Measurements from ENCODE around the gene MEIKIN. TPM values are rescaled to one million over a fixed set of nuclear protein-coding genes. Genes with fewer than 3 reads are reported as not detected.
"Not testable (repeated sequence)": the region's sequence is repeated elsewhere in the genome, so short reads cannot be mapped to it uniquely, and the experiment has no call there.

MEIKIN gene
- total and polyA plus RNA-seq, 4 donors, result 0.17 to 1.9 (median 0.73) TPM

- no peak for DNase-seq (ENCODE audit: low read depth in 4 of 6, low spot score in 6 of 6)
- Histone ChIP-seq H3K4me3 (ENCODE audit: low read depth, low read length) (no peak overlapping the region), H3K4me1 (ENCODE audit: control insufficient read depth, insufficient read depth, low read length) (no peaks in the 10 kb centered on the region), H3K36me3 (ENCODE audit: control insufficient read depth, insufficient read depth, low read length) (no peaks in the 10 kb centered on the region), H3K27me3 (ENCODE audit: control insufficient read depth, insufficient read depth, low read length) (no peaks in the 10 kb centered on the region), H3K9me3 (ENCODE audit: control insufficient read depth, insufficient read depth, low read length) (peaks cover 2% of the 10 kb centered on the region), H3K27ac (ENCODE audit: low read depth, low read length) (no peak overlapping the region)
- WGBS (ENCODE audit: insufficient coverage), result no CpG with 5 or more reads among the region's 3 CpGs
Measured at GRCh38 chr5:131926168-131926567, 19.3 kb downstream of the MEIKIN start.

GRCh38 chr5:131916481-131916880, 29.0 kb downstream of the MEIKIN start:
- 100% methylated on average over 1 of the region's 2 CpGs for WGBS (ENCODE audit: insufficient coverage)
- Histone ChIP-seq H3K4me3 (ENCODE audit: low read depth, low read length) (no peak overlapping the region), H3K36me3 (ENCODE audit: control insufficient read depth, insufficient read depth, low read length) (no peaks in the 10 kb centered on the region), H3K27me3 (ENCODE audit: control insufficient read depth, insufficient read depth, low read length) (no peaks in the 10 kb centered on the region), H3K27ac (ENCODE audit: low read depth, low read length) (no peak overlapping the region), H3K9me3 (ENCODE audit: control insufficient read depth, insufficient read depth, low read length) (no peaks in the 10 kb centered on the region), H3K4me1 (ENCODE audit: control insufficient read depth, insufficient read depth, low read length) (no peaks in the 10 kb centered on the region)
- DNase-seq (ENCODE audit: low read depth in 4 of 6, low spot score in 6 of 6), result no peak

- H3K9me3 ChIP-seq (ENCODE audit: control insufficient read depth, insufficient read depth, low read length), result no peaks in the 10 kb centered on the region
- no peak for DNase-seq (ENCODE audit: low read depth in 4 of 6, low spot score in 6 of 6)
- H3K36me3 ChIP-seq (ENCODE audit: control insufficient read depth, insufficient read depth, low read length), result no peaks in the 10 kb centered on the region
- H3K4me3 ChIP-seq (ENCODE audit: low read depth, low read length), result no peak overlapping the region
- no peaks in the 10 kb centered on the region for H3K4me1 ChIP-seq (ENCODE audit: control insufficient read depth, insufficient read depth, low read length)
- no peaks in the 10 kb centered on the region for H3K27me3 ChIP-seq (ENCODE audit: control insufficient read depth, insufficient read depth, low read length)
- H3K27ac ChIP-seq (ENCODE audit: low read depth, low read length), result no peak overlapping the region
Measured at GRCh38 chr5:131914472-131914871, 31.0 kb downstream of the MEIKIN start.

- no peak for DNase-seq (ENCODE audit: low read depth in 4 of 6, low spot score in 6 of 6)
- no peaks in the 10 kb centered on the region for H3K36me3 ChIP-seq (ENCODE audit: control insufficient read depth, insufficient read depth, low read length)
- 67% methylated on average over 1 of the region's 3 CpGs for WGBS (ENCODE audit: insufficient coverage)
- H3K27me3 ChIP-seq (ENCODE audit: control insufficient read depth, insufficient read depth, low read length), result no peaks in the 10 kb centered on the region
- H3K4me3 ChIP-seq (ENCODE audit: low read depth, low read length), result no peak overlapping the region
- H3K27ac ChIP-seq (ENCODE audit: low read depth, low read length), result no peak overlapping the region
- no peaks in the 10 kb centered on the region for H3K4me1 ChIP-seq (ENCODE audit: control insufficient read depth, insufficient read depth, low read length)
- no peaks in the 10 kb centered on the region for H3K9me3 ChIP-seq (ENCODE audit: control insufficient read depth, insufficient read depth, low read length)
Measured at GRCh38 chr5:131913603-131914002, 31.9 kb downstream of the MEIKIN start.

- Histone ChIP-seq H3K4me1 (ENCODE audit: control insufficient read depth, insufficient read depth, low read length) (no peaks in the 10 kb centered on the region), H3K36me3 (ENCODE audit: control insufficient read depth, insufficient read depth, low read length) (no peaks in the 10 kb centered on the region), H3K4me3 (ENCODE audit: low read depth, low read length) (no peak overlapping the region), H3K27ac (ENCODE audit: low read depth, low read length) (no peak overlapping the region), H3K9me3 (ENCODE audit: control insufficient read depth, insufficient read depth, low read length) (peaks cover 5% of the 10 kb centered on the region), H3K27me3 (ENCODE audit: control insufficient read depth, insufficient read depth, low read length) (no peaks in the 10 kb centered on the region)
- DNase-seq (ENCODE audit: low read depth in 4 of 6, low spot score in 6 of 6), result no peak
- no CpG with 5 or more reads among the region's 2 CpGs for WGBS (ENCODE audit: insufficient coverage)
Measured at GRCh38 chr5:131906668-131907067, 38.8 kb downstream of the MEIKIN start.

- not testable (repeated sequence) for DNase-seq (ENCODE audit: low read depth in 4 of 6, low spot score in 6 of 6)
- no CpG with 5 or more reads among the region's 1 CpG for WGBS (ENCODE audit: insufficient coverage)
Measured at GRCh38 chr5:131902266-131902665, 43.2 kb downstream of the MEIKIN start.

GRCh38 chr5:131899686-131900085, 45.8 kb downstream of the MEIKIN start:
- no peaks in the 10 kb centered on the region for H3K4me1 ChIP-seq (ENCODE audit: control insufficient read depth, insufficient read depth, low read length)
- no peak for DNase-seq (ENCODE audit: low read depth in 4 of 6, low spot score in 6 of 6)
- peaks cover 2% of the 10 kb centered on the region for H3K9me3 ChIP-seq (ENCODE audit: control insufficient read depth, insufficient read depth, low read length)
- H3K4me3 ChIP-seq (ENCODE audit: low read depth, low read length), result no peak overlapping the region
- no peaks in the 10 kb centered on the region for H3K27me3 ChIP-seq (ENCODE audit: control insufficient read depth, insufficient read depth, low read length)
- H3K27ac ChIP-seq (ENCODE audit: low read depth, low read length), result no peak overlapping the region
- H3K36me3 ChIP-seq (ENCODE audit: control insufficient read depth, insufficient read depth, low read length), result no peaks in the 10 kb centered on the region

More at GRCh38 chr5:131902266-131902665, 43.2 kb downstream of the MEIKIN start:
- not testable (repeated sequence) for H3K4me1 ChIP-seq (ENCODE audit: control insufficient read depth, insufficient read depth, low read length); H3K27ac ChIP-seq (ENCODE audit: low read depth, low read length); H3K36me3 ChIP-seq (ENCODE audit: control insufficient read depth, insufficient read depth, low read length); H3K9me3 ChIP-seq (ENCODE audit: control insufficient read depth, insufficient read depth, low read length); H3K4me3 ChIP-seq (ENCODE audit: low read depth, low read length); H3K27me3 ChIP-seq (ENCODE audit: control insufficient read depth, insufficient read depth, low read length)

- Histone ChIP-seq H3K27me3 (ENCODE audit: control insufficient read depth, insufficient read depth, low read length) (no peaks in the 10 kb centered on the region), H3K4me1 (ENCODE audit: control insufficient read depth, insufficient read depth, low read length) (no peaks in the 10 kb centered on the region), H3K27ac (ENCODE audit: low read depth, low read length) (no peak overlapping the region), H3K9me3 (ENCODE audit: control insufficient read depth, insufficient read depth, low read length) (no peaks in the 10 kb centered on the region), H3K36me3 (ENCODE audit: control insufficient read depth, insufficient read depth, low read length) (no peaks in the 10 kb centered on the region), H3K4me3 (ENCODE audit: low read depth, low read length) (no peak overlapping the region)
- WGBS (ENCODE audit: insufficient coverage), result 37% methylated on average over 2 of the region's 5 CpGs
- DNase-seq (ENCODE audit: low read depth in 4 of 6, low spot score in 6 of 6), result peak in 4 of 6 donors; percentile 7 to 42 (median 23)
Measured at GRCh38 chr5:131883984-131884383, 61.5 kb downstream of the MEIKIN start.

- Histone ChIP-seq H3K9me3 (ENCODE audit: control insufficient read depth, insufficient read depth, low read length) (no peaks in the 10 kb centered on the region), H3K27ac (ENCODE audit: low read depth, low read length) (no peak overlapping the region), H3K27me3 (ENCODE audit: control insufficient read depth, insufficient read depth, low read length) (no peaks in the 10 kb centered on the region), H3K4me3 (ENCODE audit: low read depth, low read length) (no peak overlapping the region), H3K4me1 (ENCODE audit: control insufficient read depth, insufficient read depth, low read length) (no peaks in the 10 kb centered on the region), H3K36me3 (ENCODE audit: control insufficient read depth, insufficient read depth, low read length) (no peaks in the 10 kb centered on the region)
- no peak for DNase-seq (ENCODE audit: low read depth in 4 of 6, low spot score in 6 of 6)
- WGBS (ENCODE audit: insufficient coverage), result 100% methylated on average over 5 of the region's 5 CpGs
Measured at GRCh38 chr5:131879705-131880104, 65.8 kb downstream of the MEIKIN start.

GRCh38 chr5:131877873-131878272, 67.6 kb downstream of the MEIKIN start:
- DNase-seq (ENCODE audit: low read depth in 4 of 6, low spot score in 6 of 6), result no peak
- no peaks in the 10 kb centered on the region for H3K9me3 ChIP-seq (ENCODE audit: control insufficient read depth, insufficient read depth, low read length)
- no CpG with 5 or more reads among the region's 2 CpGs for WGBS (ENCODE audit: insufficient coverage)
- H3K4me1 ChIP-seq (ENCODE audit: control insufficient read depth, insufficient read depth, low read length), result no peaks in the 10 kb centered on the region
- no peaks in the 10 kb centered on the region for H3K27me3 ChIP-seq (ENCODE audit: control insufficient read depth, insufficient read depth, low read length)
- no peak overlapping the region for H3K27ac ChIP-seq (ENCODE audit: low read depth, low read length)
- no peaks in the 10 kb centered on the region for H3K36me3 ChIP-seq (ENCODE audit: control insufficient read depth, insufficient read depth, low read length)
- H3K4me3 ChIP-seq (ENCODE audit: low read depth, low read length), result no peak overlapping the region

Measured in spinal cord (tissue), 10 donors.